Neural cell (in vitro differentiated cells): ENCODE data around the gene ANKMY1. TPM values are rescaled to one million over a fixed set of nuclear protein-coding genes. Genes with fewer than 3 reads are reported as not detected.
"Not testable (repeated sequence)": the region's sequence is repeated elsewhere in the genome, so short reads cannot be mapped to it uniquely, and the experiment has no call there.

Experiments used
- H2AFZ ChIP-seq: fragments of 200-600, 300-800 bp; sonication (generic), shearing (Covaris generic); 2 replicates; pipeline ENCODE4 v1.6.0; 2014; ENCODE audit warnings: low read depth, mild to moderate bottlenecking, antibody characterized with exemption, low read length, moderate library complexity
- H3F3A ChIP-seq: fragments of 200-600 bp; shearing (Covaris generic); 2 replicates; pipeline ENCODE4 v1.6.1; 2016; ENCODE audit warnings: mild to moderate bottlenecking, moderate library complexity, mixed read lengths, antibody characterized with exemption, low read length; ENCODE audit not compliant: insufficient read depth, poor library complexity, severe bottlenecking
- H3K27ac ChIP-seq: fragments of 200-600, 300-800 bp; sonication (generic), shearing (Covaris generic); 2 replicates; pipeline ENCODE4 v1.5.1; 2014; ENCODE audit warnings: mild to moderate bottlenecking, low read length, moderate library complexity
- H3K27me3 ChIP-seq: fragments of 300-800, 200-600 bp; sonication (generic), shearing (Covaris generic); 2 replicates; pipeline ENCODE4 v1.6.0; 2014; ENCODE audit warnings: mild to moderate bottlenecking, low read depth, low read length, moderate library complexity; ENCODE audit not compliant: insufficient read depth
- H3K36me3 ChIP-seq: fragments of 300-800, 200-600 bp; sonication (generic), shearing (Covaris generic); 2 replicates; pipeline ENCODE4 v1.5.1; 2014; ENCODE audit warnings: mild to moderate bottlenecking, antibody characterized with exemption, low read length, moderate library complexity; ENCODE audit not compliant: insufficient read depth
- H3K4me2 ChIP-seq: fragments of 300-800, 200-600 bp; sonication (generic), shearing (Covaris generic); 2 replicates; pipeline ENCODE4 v1.6.0; 2014; ENCODE audit warnings: mild to moderate bottlenecking, low read length
- H3K4me3 ChIP-seq: fragments of 300-800, 200-600 bp; sonication (generic), shearing (Covaris generic); 2 replicates; pipeline ENCODE4 v1.5.1; 2014; ENCODE audit warnings: mild to moderate bottlenecking, low read length, moderate library complexity
- H3K79me2 ChIP-seq: fragments of 200-600 bp; shearing (Covaris generic); replicated peaks from 2 replicates; pipeline ENCODE4 v1.6.0; 2014; ENCODE audit warnings: mild to moderate bottlenecking, low read length, moderate library complexity; ENCODE audit not compliant: insufficient read depth
- H3K9ac ChIP-seq: fragments of 300-800, 200-600 bp; sonication (generic), shearing (Covaris generic); 2 replicates; pipeline ENCODE4 v1.6.1; 2016; ENCODE audit warnings: mild to moderate bottlenecking, low read length, mixed read lengths
- H3K9me2 ChIP-seq: fragments of 200-600 bp; shearing (Covaris generic); 2 replicates; pipeline ENCODE4 v1.6.1; 2016; ENCODE audit warnings: mild to moderate bottlenecking, low read length, mixed read lengths; ENCODE audit not compliant: insufficient read depth
- H3K9me3 ChIP-seq: fragments of 200-600, 300-800 bp; sonication (generic), shearing (Covaris generic); 2 replicates; pipeline ENCODE4 v1.6.1; 2016; ENCODE audit warnings: mild to moderate bottlenecking, mixed run types, low read length, moderate library complexity, mixed read lengths
- H4K20me1 ChIP-seq: fragments of 200-600 bp; shearing (Covaris generic); 2 replicates; pipeline ENCODE4 v1.6.1; 2016; ENCODE audit warnings: mild to moderate bottlenecking, mixed run types; ENCODE audit not compliant: insufficient read depth
- EP300 ChIP-seq: fragments of 450-650 bp; conservative IDR thresholded peaks from 2 replicates; pipeline ENCODE4 v1.6.1; 2014; ENCODE audit warnings: antibody characterized with exemption, mild to moderate bottlenecking, moderate library complexity; ENCODE audit not compliant: poor library complexity, severe bottlenecking
- EZH2 ChIP-seq: fragments of 200-600, 300-800 bp; shearing (Covaris generic), sonication (generic); IDR thresholded peaks from 2 replicates; pipeline ENCODE4 v1.6.1; 2014; ENCODE audit warnings: antibody characterized with exemption, low read length, borderline replicate concordance, mild to moderate bottlenecking; ENCODE audit not compliant: insufficient read depth, poor library complexity, severe bottlenecking
- MXI1 ChIP-seq: fragments of 450-650 bp; conservative IDR thresholded peaks from 2 replicates; pipeline ENCODE4 v1.6.1; 2014; ENCODE audit warnings: antibody characterized with exemption, mild to moderate bottlenecking; ENCODE audit not compliant: poor library complexity, severe bottlenecking
- POLR2AphosphoS5 ChIP-seq: IDR thresholded peaks from 2 replicates; pipeline ENCODE4 v1.6.1; 2012
- RAD21 ChIP-seq: fragments of 450-650 bp; conservative IDR thresholded peaks from 2 replicates; pipeline ENCODE4 v1.6.1; 2014; ENCODE audit warnings: antibody characterized with exemption, mild to moderate bottlenecking, moderate library complexity
- REST ChIP-seq: IDR thresholded peaks from 2 replicates; pipeline ENCODE4 v1.6.1; 2012; ENCODE audit warnings: borderline replicate concordance
- SMC3 ChIP-seq: fragments of 450-650 bp; conservative IDR thresholded peaks from 2 replicates; pipeline ENCODE4 v1.6.1; 2014; ENCODE audit warnings: antibody characterized with exemption, mild to moderate bottlenecking, moderate library complexity; ENCODE audit not compliant: poor library complexity
- TAF1 ChIP-seq: IDR thresholded peaks from 2 replicates; pipeline ENCODE4 v1.6.1; 2012; ENCODE audit warnings: low read depth
- polyA plus RNA-seq: library from polyadenylated mRNA; depleted of rRNA; stranded (reverse); fragments of >200 nt; gene quantifications from 2 replicates; pipeline ENCODE4 v1.2.3, GENCODE V29; 2014
- TF ChIP-seq, protein P1 (sequence below): fragments of 450-650 bp; IDR thresholded peaks from 2 replicates; pipeline ENCODE4 v1.5.1; 2014; ENCODE audit warnings: antibody characterized with exemption, mild to moderate bottlenecking, moderate library complexity; ENCODE audit not compliant: poor library complexity, severe bottlenecking

The ANKMY1 gene
- polyA plus RNA-seq, 1 donor from 2014 or later, result 6.6 TPM

DNA sequence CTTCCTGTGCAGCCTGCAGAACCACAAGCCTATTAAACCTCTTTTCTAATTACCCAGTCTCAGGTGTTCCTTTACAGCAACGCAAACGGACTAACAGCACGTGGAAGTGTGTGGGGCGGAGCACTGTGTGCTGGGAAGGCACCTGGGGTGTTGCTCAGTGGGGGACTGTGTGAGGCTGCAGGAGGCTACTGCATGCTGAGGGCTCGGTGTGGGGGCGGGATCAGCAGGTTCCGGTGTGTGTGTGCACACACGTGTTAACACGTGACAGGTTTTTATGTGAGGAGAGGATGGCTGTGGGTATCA, 58.9 kb downstream of the ANKMY1 start:
- no peaks in the 10 kb centered on the region for H4K20me1 ChIP-seq
- no peak overlapping the region for H3K27ac ChIP-seq
- H3K4me2 ChIP-seq, result no peak overlapping the region
- H3K9me3 ChIP-seq, result no peaks in the 10 kb centered on the region
- H2AFZ ChIP-seq, result no peak overlapping the region
- no peaks in the 10 kb centered on the region for H3K79me2 ChIP-seq
- H3K36me3 ChIP-seq, result no peaks in the 10 kb centered on the region
- TF ChIP-seq MXI1 (no peak), EZH2 (no peak), EP300 (no peak), TAF1 (no peak), RAD21 (no peak), POLR2AphosphoS5 (no peak)
- TF ChIP-seq, protein P1, sequence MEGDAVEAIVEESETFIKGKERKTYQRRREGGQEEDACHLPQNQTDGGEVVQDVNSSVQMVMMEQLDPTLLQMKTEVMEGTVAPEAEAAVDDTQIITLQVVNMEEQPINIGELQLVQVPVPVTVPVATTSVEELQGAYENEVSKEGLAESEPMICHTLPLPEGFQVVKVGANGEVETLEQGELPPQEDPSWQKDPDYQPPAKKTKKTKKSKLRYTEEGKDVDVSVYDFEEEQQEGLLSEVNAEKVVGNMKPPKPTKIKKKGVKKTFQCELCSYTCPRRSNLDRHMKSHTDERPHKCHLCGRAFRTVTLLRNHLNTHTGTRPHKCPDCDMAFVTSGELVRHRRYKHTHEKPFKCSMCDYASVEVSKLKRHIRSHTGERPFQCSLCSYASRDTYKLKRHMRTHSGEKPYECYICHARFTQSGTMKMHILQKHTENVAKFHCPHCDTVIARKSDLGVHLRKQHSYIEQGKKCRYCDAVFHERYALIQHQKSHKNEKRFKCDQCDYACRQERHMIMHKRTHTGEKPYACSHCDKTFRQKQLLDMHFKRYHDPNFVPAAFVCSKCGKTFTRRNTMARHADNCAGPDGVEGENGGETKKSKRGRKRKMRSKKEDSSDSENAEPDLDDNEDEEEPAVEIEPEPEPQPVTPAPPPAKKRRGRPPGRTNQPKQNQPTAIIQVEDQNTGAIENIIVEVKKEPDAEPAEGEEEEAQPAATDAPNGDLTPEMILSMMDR, result no peak
- no peak overlapping the region for H3K4me3 ChIP-seq
- H3F3A ChIP-seq, result no peaks in the 10 kb centered on the region
- H3K9ac ChIP-seq, result no peak overlapping the region
- H3K9me2 ChIP-seq, result no peaks in the 10 kb centered on the region
- no peaks in the 10 kb centered on the region for H3K27me3 ChIP-seq

- Histone ChIP-seq H3K36me3 (no peaks in the 10 kb centered on the region), H3K79me2 (no peaks in the 10 kb centered on the region), H3K27ac (no peak overlapping the region), H3K9ac (no peak overlapping the region), H3K27me3 (no peaks in the 10 kb centered on the region), H3K4me3 (no peak overlapping the region), H3F3A (no peaks in the 10 kb centered on the region), H4K20me1 (no peaks in the 10 kb centered on the region), H2AFZ (no peak overlapping the region), H3K9me2 (no peaks in the 10 kb centered on the region), H3K4me2 (no peak overlapping the region), H3K9me3 (no peaks in the 10 kb centered on the region)
- TF ChIP-seq EZH2, result no peak
- TF ChIP-seq MXI1, result no peak
- no peak for TF ChIP-seq REST
- TF ChIP-seq SMC3, result no peak
- no peak for TF ChIP-seq POLR2AphosphoS5
- TF ChIP-seq TAF1, result no peak
- TF ChIP-seq RAD21, result no peak
- no peak for TF ChIP-seq EP300
- TF ChIP-seq, protein P1, result no peak
These were observed 59.4 kb downstream of the ANKMY1 start for GRCh38 chr2:240498171-240498957.

DNA sequence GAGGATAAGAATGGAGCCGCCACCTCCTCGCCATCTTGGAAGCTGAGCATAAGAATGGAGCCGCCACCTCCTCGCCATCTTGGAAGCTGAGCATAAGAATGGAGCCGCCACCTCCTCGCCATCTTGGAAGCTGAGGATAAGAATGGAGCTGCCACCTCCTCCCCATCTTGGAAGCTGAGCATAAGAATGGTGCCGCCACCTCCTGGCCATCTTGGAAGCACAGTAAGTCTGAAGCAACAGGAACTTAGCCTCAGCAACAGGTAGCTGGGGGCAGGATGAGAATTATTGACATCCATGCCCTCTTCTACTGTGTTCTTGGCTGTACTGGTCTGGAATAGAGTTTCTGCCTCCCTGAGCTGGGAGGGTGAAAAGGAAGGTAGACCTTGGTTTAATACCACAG, 60.7 kb downstream of the ANKMY1 start:
- not testable (repeated sequence) for H3K4me3 ChIP-seq, H3K79me2 ChIP-seq, H3F3A ChIP-seq, H3K9me2 ChIP-seq, H4K20me1 ChIP-seq, H3K9ac ChIP-seq, H3K36me3 ChIP-seq, H3K27ac ChIP-seq, H3K9me3 ChIP-seq, H3K4me2 ChIP-seq, H3K27me3 ChIP-seq, H2AFZ ChIP-seq

- not testable (repeated sequence) for H3F3A ChIP-seq
These were observed 62.8 kb downstream of the ANKMY1 start for GRCh38 chr2:240494942-240495341.

More at GRCh38 chr2:240494942-240495341, 62.8 kb downstream of the ANKMY1 start:
- not testable (repeated sequence) for H3K4me2 ChIP-seq, H3K9me3 ChIP-seq, H3K27me3 ChIP-seq, H2AFZ ChIP-seq, H3K27ac ChIP-seq, H3K4me3 ChIP-seq, H3K9me2 ChIP-seq, H3K79me2 ChIP-seq, H3K9ac ChIP-seq, H3K36me3 ChIP-seq, H4K20me1 ChIP-seq
